ENCODE measurements around the gene KPNA5.

DNA sequence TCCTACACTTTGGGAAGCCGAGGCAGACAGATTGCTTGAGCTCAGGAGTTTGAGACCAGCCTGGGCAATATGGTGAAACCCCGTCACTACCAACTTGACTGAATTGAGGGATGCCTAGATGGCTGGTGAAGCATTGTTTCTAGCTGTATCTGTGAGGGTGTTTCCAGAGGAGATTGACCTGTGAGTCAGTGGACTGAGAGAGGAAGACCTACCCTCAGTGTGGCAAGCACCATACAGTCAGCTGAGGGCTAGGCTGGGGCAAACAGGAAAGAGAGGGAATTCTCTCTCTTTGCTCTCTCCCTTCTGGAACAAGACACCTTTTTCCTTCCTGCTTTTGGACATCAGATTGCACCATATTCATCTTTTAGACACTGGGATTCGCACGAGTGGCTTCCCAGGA lies 8.7 kb upstream of the KPNA5 start:
- no peak for TF ChIP-seq POLR2AphosphoS5 (IDR thresholded peaks at IDR 0.05; ENCODE audit: low read depth, low read length)
- no peak for TF ChIP-seq POLR2A (IDR thresholded peaks at IDR 0.05; ENCODE audit: low read depth, low read length)
- no peak for TF ChIP-seq SPI1 (IDR thresholded peaks at IDR 0.05; ENCODE audit: low read depth, low read length)
- no peak for TF ChIP-seq PAX5 (IDR thresholded peaks at IDR 0.05; ENCODE audit: insufficient read depth, low read length, severe bottlenecking)
- no peak for TF ChIP-seq TAF1 (IDR thresholded peaks at IDR 0.05; ENCODE audit: low read depth, low read length)
